Iris pigment epithelial cell (primary cell): ENCODE measurements around the gene THEM4.
"Not testable (repeated sequence)": the region's sequence is repeated elsewhere in the genome, so short reads cannot be mapped to it uniquely, and the experiment has no call there.

Experiments used
- DNase-seq: peaks from one replicate; pipeline ENCODE4 v3.0.0-alpha.2; 2011; ENCODE audit warnings: low read depth

Gene THEM4

DNA sequence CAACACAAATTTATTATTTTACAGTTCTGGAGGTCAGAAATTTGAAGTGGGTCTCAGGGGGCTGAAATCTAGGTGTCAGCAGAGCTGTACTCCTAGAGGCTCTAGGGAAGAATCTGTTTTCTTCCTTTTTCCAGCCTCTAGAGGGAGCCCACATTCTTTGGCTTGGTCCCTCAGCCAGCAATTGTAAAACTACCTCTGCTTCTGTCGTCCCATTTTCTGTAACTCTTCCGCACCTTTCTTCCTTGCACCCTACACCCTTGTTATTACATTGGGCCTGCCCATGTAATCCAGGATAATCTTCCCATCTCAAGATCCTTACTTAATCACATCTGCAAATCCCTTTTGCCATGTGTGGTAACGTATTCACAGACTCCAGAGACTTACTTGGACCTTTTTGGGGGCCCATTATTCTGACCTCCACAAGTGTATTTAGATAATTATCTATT lies 24.8 kb upstream of the THEM4 start:
- DNase-seq = peak; percentile 59

DNA sequence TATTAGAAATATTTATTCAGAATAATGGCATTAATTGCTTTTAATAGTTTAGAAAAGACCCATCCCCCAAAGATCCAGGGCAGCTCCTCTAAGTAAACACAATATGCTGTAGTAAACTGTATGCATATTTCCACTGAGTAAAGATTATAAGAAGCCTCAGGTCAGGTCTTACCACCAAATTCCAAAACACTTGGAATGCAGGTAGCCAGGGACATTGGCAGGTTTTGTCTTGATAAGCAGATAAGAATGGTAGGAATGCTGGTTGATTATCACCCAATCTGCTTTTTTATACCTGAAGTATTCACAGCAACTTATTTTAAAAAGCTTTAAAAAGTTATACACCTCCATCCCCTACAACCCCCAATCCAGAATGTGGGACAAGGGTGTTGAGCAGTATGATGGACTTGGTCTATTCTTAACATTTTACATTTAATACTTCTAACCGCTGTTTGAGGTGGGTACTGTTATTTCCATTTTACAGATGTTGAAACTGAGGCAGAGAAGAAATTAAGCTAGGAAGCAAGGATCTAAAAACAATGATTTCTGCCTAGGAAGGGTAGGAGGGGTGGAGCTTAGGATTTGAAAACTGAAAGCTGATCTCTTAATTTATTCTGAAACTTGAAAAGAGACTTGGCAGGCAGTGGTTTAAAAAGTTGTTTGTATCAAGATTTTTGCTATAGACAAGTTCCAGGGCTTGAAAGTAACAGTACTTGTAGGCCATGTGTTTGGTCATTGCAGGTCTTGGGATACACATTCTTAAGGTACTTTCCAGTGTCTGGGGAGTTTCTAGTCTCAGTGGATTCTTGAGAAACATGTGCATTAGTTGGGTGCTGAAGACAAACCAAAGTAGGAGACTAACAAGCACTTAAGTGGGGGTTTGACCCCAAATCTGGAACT lies 15.6 kb upstream of the THEM4 start:
- peak; percentile 49 for DNase-seq

DNA sequence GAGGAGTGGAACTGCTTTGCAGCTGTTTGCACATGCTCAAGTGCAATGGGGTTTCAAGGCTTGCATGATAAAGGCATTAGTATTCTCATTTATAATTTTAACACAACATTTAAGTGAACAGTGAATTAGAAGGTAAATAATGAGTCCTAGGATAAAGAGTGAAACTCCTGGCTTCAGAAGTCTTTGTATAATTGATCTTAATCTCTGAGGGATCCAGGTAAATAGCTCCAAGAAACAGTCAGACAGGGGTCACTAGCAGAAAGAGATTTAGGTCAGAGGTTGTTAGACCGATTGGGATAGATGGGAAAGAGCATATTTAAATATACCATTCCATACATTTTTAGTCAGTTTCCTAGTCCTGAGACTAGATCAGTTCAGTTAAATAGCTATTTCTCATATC lies 14.1 kb upstream of the THEM4 start:
- no peak for DNase-seq

- DNase-seq = no peak
Measured at GRCh38 chr1:151920149-151920548, 10.8 kb upstream of the THEM4 start.

DNA sequence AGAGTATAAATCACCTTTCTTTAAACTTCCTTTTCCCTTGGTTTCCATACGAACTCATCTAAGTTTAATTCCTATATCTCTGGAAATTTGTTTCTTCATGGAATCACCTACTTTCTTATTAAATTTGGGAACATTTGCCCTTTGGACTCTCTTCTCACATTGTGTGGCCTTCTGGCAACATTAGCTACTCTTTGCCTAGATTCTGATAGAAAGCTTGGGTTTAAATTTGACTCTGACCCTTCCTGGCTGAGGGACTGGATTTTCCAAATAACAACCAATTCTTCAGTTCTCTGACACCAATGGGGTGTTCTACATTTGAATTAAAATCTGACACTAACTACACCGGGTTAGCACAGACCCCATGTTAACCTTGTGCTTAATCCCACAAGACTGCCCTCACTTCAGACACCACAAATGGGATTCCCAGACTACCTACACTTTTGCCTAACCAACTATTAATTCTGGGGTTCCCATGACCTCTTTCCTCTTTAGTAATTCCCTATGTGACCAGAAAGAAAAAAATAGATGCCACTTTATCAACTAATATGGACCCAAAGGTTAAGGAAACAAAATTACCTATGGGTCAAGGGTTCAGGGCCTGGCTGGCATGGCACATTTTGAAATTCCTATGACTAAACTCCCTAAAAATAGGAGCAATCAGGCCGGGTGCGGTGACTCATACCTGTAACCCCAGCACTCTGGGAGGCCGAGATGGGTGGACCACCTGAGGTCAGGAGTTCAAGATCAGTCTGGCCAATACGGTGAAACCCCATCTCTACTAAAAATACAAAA lies 9.7 kb upstream of the THEM4 start:
- no peak for DNase-seq

- DNase-seq = no peak
Measured at GRCh38 chr1:151918156-151918555, 8.8 kb upstream of the THEM4 start.

GRCh38 chr1:151916726-151917370 lies 7.5 kb upstream of the THEM4 start:
- no peak for DNase-seq

DNA sequence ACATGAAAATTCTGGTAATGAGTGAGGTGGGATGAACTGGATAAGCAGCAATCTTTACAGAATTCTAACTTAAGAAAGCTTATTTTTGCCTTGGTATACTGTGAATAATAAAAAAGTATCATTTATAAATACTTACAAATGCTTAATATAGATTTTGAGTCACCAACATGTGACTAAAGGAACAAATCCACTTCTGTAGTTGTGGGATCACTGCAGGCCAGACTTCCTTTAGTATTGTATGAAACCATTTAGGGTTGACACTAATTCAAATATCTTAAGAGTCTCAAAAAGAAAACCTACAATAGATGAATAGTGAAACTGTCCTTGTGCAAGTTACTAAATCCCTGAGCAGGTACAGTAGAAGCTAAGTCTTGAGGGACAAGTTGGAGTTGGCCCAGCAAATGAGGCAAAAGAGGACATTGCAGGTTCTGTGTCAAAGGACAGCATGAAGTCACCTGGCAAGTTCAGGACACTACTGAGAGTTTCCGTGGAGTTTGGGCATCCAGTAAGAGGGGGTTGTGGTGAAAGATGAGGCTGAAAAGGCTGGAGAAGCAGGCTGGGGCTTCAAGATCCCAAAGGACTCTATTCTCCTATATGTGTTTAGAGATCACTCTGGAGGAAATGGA lies 5.9 kb upstream of the THEM4 start:
- no peak for DNase-seq

DNA sequence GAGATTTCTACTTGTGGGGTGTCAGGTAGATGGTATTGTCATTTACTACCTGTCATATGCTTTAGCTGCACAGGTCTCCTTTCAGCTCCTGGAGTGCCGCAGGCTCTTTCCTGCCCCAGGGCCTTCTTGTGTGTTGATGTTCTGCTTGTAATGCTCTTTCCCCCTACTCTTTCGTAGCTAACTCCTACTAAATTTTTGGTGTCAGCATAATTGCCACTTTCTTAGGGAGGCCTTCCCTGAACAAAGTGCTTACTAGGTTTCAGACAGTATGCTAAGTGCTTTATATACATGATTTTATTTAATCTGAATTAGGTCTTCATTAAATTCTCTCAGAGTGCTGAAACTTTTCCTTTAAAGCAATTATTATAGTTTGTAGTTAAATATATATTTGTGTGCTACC lies 4.8 kb upstream of the THEM4 start:
- DNase-seq = no peak

DNA sequence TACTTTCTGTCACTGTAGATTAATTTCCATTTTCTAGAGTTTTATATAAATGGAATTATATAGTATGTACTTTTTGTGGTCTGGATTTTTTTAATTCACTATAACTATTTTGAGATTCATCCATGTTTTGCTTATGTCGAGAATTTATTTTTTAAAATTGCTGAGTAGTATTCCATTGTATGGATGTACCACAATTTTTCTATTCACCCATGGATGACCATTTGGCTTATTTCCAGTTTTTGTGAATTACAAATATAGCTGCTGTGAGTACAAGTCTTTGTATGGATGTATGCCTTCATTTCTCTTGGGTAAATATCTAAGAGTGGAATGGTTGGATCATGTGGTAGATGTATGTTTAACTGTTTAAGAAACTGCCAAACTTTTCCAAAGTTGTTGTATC lies 3.7 kb upstream of the THEM4 start:
- DNase-seq = no peak

- peak; percentile 15 for DNase-seq
Measured at GRCh38 chr1:151908228-151908691, 1.1 kb downstream of the THEM4 start.

DNA sequence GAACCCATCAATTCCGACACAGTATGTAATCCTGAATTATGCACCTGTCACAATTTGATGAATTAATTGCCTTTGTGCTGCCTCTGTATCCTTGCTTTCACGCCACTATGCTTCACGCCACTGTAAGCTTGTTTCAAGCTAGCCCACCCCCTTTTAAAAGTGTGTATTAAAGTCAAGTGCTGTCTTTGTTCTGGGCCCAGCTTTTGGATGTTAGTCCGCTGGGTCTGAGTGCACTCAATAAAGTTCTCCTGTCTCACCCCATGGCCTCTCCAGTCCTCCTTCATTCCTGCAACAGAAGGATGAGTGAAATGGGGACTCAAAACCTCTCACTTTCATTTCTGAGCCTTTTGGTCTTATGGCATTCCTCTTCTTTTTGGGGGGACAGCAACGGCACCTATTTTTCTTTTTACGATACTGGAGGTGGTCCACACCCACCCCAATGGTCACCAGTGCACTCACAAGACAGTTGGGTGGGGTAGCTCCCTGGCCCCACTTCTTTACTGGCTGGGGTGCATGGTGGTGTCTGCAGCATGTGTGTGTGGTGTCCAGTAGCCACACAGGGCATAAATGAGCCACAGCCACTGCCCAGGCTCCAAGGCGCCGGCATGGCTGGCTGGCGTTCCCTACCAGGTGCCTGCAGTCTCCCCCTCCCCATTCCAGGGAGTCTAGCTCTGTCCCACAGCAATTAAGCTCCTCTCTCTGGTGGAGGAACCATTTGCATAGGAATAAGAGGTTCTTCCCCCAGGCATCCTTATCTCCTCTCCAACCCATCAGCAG lies 1.8 kb downstream of the THEM4 start:
- DNase-seq = no peak

GRCh38 chr1:151906324-151906645 lies 3.0 kb downstream of the THEM4 start:
- DNase-seq = not testable (repeated sequence)

GRCh38 chr1:151905443-151906323 lies 3.6 kb downstream of the THEM4 start:
- peak; percentile 72 for DNase-seq

GRCh38 chr1:151905070-151905442 lies 4.3 kb downstream of the THEM4 start:
- peak; percentile 51 for DNase-seq

- no peak for DNase-seq
Measured at GRCh38 chr1:151902858-151903257, 6.5 kb downstream of the THEM4 start.

DNA sequence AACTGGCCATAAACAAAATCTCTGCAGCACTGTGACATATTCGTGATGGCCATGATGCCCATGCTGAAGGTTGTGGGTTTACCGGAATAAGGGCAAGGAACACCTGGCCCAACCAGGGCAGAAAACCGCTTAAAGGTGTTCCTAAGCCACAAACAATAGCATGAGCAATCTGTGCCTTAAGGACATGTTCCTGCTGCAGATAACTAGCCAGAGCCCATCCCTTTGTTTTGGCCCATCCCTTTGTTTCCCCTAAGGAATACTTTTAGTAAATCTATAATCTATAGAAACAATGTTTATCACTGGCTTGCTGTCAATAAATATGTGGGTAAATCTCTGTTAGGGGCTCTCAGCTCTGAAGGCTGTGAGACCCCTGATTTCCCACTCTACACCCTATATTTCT lies 8.5 kb downstream of the THEM4 start:
- DNase-seq = not testable (repeated sequence)

- DNase-seq = no peak
Measured at GRCh38 chr1:151898519-151898991, 10.8 kb downstream of the THEM4 start.

DNA sequence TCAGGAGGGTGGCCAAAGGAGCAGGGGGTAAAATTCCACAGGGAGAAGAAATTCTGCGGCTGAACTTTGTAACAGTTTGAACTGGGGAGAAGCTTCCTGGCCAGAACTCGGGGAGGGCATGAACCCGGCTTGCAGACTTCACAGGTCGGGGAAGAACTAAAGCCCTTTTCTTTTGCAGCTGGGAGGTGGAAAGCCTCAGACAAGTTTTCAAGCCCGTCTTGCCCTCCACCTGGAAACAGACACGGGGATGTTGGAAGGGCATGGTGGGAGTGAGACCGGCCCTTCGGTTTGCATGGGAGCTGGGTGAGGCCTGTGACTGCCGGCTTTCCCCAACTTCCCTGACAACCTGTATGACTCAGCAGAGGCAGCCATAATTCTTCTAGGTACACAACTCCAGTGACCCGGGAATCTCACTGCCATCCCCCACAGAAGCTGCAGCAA lies 11.3 kb downstream of the THEM4 start:
- DNase-seq = no peak
